ENCODE data around the gene ATMIN.
A peak's percentile ranks its signal among the peaks of the same experiment; 100 is the strongest.

The ATMIN gene

DNA sequence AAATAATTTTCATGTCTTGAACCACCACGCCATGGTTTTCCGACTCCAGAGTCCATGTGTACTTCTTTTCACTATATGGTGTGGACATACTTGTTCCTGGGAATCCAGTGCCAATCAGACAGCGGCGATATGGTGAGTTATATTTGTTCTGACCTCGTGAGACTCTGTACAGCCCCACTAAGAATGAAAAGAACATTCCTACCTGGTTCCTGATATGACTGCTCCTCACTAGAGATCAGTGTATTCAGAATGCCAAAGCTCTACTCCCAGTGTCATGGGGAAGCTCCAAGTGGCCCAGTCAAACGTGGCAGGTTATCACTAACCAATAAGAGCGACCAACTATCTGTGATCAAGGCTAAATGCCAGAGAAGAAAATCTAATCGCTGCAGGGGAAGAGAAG is 35.3 kb downstream of the ATMIN start:
- DNase-seq: no peak

DNA sequence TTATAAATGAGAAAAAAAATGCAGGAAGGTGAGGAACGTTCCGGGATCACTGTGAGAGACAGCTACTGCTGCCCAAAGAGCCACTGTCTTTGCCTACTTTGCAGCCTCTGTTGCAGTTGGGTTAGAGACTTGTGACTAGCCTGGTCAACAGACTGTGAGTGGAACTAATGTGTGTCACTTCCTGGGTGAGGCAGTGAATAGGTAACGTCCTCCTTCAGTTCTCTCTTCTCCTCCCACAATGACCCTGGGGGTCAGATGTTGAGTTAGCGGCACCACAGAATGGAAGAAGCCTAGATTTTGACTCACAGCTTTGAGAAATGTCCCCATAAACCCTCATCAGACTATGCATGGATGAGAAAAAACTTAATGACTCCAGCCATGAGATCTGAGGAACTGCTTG is 36.2 kb downstream of the ATMIN start:
- no peak for DNase-seq

DNA sequence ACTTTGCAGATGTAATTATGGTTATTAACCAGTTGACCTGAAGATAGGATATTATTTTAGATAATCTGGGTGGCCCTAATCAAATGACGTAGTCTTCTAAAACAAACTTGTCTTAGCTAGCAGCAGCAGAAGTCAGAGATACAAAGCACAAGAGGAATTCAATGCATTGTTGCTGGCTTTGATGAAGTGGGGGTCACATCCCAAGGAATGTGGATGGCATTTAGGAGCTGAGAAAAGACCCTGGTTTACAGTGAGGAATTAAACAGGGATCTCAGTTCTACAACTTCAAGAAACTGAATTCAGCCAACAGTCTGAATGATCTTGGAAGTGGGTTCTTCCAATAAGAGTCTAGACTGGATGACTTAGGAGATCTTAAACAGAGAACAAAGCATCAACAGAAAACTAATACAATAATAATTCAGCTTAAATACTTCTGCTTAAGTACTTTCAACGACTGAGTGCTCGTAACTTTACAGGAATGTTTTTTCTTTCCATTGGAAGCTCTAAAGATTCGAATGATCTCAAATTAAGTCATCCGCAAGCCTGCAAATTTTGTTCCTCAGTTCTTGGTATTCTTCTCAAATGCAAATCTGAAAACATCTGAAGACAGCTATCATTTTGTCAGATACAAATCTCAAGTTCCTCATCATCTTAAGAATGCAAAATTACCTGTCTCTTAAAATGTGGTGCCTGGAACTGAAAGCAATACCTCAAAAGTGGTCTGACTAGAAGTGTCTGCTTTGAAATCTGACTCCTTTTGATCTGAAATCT is 38.1 kb downstream of the ATMIN start:
- DNase-seq: no peak

DNA sequence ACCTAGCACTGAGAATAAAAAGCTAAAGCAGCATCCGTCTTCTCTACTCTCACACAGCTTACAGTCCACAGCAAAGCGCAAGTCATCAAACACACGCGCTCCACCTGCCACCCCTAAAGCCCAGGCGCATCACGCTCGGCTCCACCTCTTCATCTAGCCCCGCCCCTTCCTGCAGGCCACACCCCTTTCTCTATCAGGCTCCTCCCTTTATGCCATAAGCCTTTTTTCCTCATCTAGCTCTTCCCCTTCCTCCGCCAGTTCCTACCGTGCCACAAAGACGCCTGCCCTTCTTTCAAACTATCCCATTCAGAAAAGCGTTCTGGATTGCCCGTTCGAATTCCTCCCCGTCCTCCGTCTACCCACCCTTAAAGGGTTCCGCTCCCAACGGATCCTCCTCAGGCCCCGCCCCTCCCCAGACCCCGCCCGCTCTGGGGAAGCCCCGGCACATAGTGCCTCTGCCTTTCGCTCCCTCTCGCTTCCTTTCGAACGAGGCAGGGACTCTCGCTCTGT is 41.0 kb downstream of the ATMIN start:
- peak; percentile 97 for DNase-seq

DNA sequence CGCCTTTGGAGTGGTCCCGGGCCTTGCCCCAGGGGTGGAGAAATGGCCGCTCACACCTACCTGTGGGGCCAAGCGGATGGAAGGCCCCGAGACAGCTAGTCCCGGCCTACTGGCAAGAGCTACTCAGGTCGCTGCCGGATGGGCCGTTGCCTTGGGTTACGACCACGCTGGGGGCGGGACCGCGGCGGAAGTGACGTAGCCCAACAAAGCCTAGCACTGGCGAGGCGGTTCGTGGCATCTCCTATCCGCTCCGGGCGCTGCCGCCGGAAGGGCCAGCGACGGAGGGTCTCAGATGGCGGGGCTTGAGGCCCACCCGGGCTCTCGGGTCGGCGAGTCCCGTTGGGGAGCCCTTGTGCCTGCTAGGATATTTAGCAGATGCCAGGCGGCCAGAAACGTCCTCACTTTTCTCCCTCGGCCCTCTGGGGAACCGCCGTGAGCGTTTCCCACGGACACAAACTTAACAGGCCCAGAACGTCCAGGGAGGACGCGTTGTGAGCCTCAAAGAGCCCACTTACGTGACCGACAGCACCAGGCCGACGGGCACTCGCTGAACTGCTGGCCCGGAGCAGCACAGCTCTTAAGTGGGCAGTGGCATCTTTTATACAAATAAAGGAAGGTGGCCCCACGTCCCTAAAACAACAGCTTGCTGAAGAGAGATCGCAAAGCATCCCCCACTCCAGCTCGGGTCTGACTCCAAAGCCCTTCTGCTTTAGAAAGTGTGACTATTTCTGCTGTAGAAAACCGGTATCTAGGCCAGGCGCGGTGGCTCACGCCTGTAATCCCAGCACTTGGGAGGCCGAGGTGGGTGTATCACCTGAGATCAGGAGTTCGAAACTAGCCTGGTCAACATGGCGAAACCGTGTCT is 41.7 kb downstream of the ATMIN start, which contains the start of gene C16orf46:
C16orf46 (minus strand) TSS at position 163 of the 865 bp plus-strand sequence. CDS start 13,283 bp downstream, outside the sequence.
- DNase-seq: peak; percentile 99

DNA sequence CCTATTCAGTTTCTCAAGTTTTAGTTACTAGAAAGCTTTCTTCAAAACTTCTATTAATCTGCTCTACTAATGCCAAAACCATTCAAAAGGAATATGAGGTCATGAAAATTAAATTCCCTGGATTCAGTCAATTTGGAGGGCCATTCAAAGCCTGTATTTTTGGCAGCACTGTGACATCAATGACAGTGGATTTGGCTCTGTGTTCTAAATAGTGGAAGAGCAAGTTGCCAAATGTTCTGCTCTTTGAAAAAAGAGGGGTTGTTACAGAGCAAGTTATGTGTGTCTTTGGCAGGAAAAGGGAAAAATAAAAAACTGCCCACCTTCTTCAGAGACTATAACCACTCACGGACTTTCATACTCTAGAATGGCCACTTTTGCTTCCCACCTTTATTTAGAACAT is 44.6 kb downstream of the ATMIN start:
- no peak for DNase-seq

DNA sequence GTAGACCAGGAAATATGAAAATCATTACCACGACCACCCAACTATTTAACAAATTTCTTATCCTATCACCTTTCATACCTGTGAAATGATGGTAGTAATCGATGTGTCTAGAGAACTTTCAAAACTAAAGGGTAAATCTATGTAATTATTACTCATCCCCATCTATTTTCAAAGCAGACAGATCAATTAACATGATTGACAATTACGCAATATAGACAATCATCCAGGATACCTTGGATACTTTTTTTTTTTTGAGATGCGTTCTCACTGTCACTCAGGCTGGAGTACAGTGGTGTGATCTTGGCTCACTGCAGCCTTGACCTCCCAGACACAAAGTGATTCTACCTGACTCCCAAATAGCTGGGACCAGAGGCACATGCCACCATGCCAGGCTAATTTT is 45.4 kb downstream of the ATMIN start:
- DNase-seq: no peak

DNA sequence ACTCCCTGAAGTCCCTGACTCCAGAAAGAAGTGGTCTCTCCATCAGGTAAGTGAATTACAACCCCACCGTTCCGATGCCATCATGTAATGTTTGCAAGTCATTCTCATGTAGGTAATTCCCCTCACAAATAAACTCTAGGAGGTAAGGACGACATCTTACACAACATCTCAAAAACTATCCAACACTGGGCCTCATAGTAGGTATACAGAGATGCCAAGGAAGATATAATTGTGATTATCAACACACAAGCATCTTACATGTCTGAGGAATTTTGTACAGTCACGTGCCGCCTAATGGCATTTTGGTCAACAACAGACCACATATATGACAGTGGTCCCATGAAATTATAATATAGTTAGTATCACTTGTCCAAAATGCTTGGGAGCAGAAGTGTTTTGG is 53.2 kb downstream of the ATMIN start:
- DNase-seq: no peak

DNA sequence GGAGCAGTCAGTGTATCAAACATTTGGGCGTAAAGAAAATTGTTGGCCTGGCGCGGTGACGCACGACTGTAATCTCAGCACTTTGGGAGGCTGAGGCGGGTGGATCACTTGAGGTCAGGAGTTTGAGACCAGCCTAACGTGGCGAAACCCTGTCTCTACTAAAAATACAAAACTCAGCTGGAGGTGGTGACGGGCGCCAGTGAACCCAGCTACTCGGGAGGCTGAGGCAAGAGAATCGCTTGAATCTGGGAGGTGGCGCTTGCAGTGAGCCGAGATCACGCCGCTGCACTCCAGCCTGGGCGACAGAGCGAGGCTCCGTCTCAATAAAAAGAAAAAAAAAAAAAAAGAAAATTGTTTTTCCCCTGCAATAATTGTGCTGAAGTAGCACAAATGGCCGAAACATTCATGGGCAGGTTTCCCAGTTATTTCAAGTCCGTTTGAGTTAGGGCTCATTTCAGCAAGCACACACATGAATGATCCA is 59.2 kb downstream of the ATMIN start:
- DNase-seq: no peak

DNA sequence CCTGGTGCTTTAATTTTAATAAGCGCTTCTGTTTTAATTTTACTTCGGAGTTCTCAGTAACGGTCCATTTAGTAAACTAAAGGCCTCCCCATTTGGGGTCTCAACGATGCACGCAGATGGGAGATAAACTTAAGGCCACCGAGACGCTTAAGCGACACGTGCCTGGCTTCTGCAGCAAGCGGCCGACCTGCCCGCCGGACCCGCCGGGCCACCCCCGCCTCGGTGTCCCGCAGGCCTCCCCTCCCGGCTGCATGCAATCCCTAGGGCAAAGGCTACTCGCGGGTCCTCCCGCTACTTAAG is 60.0 kb downstream of the ATMIN start:
- no peak for DNase-seq

DNA sequence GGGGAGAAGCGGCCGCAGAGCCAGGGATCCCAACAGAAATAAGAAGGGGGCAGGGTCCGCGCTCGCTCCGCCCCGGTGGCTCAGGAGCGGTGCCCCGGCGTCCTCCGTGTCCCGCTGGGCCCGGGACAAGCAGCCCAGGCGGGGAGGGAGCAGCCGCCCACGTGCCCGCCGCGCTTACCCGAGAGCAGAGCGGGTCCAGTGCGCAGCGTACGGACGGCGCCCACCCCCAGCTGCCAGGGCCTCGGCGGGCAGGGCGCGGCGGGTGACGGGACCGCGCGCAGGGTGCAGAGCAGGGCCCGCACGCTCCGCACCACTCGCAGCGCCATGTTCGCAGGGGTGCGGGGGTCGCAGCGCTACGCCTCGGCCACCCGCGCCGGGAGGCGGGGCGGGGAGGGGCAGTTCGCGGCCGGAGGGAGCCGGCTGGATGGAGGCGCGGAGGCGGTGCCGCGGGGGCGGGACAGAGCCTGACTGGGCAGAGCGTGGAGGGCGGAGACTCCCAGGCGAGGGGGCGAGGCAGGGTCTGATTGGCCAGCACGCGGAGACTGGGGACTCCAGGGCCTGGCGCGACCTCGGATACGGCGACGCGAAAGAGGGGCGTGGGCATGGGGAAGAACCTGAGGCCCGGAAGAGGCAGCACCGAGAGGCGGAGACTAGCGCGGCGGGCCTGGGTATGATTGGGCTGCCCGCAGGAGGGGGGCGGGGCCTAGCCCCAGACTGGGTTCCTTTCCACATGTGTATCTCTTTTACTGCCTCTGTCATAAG is 60.5 kb downstream of the ATMIN start, which contains the start of gene GCSH:
GCSH (minus strand) TSS at position 443 of the 762 bp plus-strand sequence; CDS start at position 326, 117 bp downstream.
- peak; percentile 96 for DNase-seq

DNA sequence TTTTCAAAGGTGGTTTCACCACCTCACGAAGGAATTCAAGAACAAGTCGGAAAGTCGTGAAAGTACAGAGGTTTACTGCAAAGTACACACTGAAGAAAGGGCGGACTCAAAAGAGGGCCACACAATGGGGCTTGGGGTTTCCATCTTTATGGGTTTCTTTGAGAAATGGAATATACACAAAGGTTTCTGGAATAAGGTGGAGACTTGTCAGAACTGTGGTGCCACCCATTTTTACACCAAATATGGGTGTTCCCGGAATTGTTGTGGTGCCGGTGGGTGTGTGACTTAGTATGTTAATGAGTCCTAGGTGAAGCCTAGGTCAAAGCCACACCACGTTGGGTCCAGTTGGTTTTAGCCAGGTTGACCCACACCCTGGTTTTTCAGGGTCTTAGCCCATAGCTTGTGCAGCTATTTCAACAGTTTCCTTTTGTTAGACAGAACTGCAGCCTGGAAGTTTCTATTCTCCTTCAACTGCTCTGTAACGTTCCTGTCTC is 61.1 kb downstream of the ATMIN start:
- peak; percentile 19 for DNase-seq

Measured in activated T-cell treated with anti-CD3 and anti-CD28 coated beads, Interleukin-2, amount 50 U/mL, for 1 hour (primary cell).